HEK293 (cell line): Measurements from ENCODE around the gene PARP1.

Experiments used
- ATF2 ChIP-seq: fragments of 450-650 bp; formaldehyde crosslinking; IDR thresholded peaks from 2 replicates; pipeline ENCODE4 v1.5.1; 2016; ENCODE audit warnings: missing biosample characterization, missing genetic modification characterization, low read depth
- CTCF ChIP-seq: fragments of 450-650 bp; formaldehyde crosslinking; IDR thresholded peaks from 2 replicates; pipeline ENCODE4 v1.5.1; 2016; ENCODE audit warnings: missing biosample characterization, missing genetic modification characterization
- GLIS2 ChIP-seq: fragments of 450-650 bp; formaldehyde crosslinking; IDR thresholded peaks from 2 replicates; pipeline ENCODE4 v1.5.1; 2016; ENCODE audit warnings: missing biosample characterization, missing genetic modification characterization
- PRDM1 ChIP-seq: fragments of 450-650 bp; formaldehyde crosslinking; IDR thresholded peaks from 2 replicates; pipeline ENCODE4; 2016; ENCODE audit warnings: missing biosample characterization, missing genetic modification characterization
- ZNF10 ChIP-seq: fragments of 450-650 bp; formaldehyde crosslinking; IDR thresholded peaks from 2 replicates; pipeline ENCODE4 v1.5.1; 2017; ENCODE audit warnings: missing biosample characterization, missing genetic modification characterization
- TF ChIP-seq, protein P1 (sequence below): fragments of 450-650 bp; formaldehyde crosslinking; IDR thresholded peaks from 2 replicates; pipeline ENCODE4 v1.5.1; 2017; ENCODE audit warnings: missing biosample characterization, missing genetic modification characterization

DNA sequence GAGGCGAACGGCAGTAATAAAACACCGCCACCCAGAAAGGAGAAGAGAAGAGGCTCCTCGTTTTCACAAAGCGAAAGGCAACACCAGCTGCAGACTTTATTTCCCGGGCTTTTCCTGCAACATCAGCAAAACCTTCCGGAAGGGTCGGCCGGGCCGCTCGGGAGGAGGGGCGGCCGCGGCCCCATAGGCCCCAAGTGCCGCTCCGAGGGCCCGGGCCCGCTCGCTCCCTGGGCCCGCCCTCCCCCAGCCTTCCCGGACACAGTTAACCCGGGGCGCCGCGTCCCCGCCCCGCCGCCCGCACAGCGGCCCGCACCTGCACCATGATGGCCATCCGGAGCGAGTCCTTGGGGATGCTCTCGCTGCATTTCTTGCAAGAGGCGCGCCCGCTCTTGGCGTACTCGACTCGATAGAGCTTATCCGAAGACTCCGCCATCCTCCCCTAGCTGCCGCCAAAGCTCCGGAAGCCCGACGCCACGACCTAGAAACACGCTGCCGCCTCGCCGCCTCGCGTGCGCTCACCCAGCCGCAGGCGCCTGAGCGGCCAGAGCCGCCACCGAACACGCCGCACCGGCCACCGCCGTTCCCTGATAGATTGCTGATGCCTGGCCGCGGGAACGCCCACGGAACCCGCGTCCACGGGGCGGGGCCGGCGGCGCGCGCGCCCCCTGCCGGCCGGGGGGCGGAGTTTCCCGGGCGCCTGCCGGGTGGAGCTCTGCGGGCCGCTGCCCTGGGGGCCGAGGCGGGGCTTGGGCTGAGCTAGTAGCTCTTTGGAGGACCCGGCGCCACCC, at the start of gene PARP1:
- TF ChIP-seq CTCF (tag by site-specific recombination) (peak; percentile 74), GLIS2 (peak; percentile 79), PRDM1 (tag by site-specific recombination) (peak; percentile 98), ATF2 (no peak), ZNF10 (tag by site-specific recombination) (peak; percentile 99)
- TF ChIP-seq, protein P1, sequence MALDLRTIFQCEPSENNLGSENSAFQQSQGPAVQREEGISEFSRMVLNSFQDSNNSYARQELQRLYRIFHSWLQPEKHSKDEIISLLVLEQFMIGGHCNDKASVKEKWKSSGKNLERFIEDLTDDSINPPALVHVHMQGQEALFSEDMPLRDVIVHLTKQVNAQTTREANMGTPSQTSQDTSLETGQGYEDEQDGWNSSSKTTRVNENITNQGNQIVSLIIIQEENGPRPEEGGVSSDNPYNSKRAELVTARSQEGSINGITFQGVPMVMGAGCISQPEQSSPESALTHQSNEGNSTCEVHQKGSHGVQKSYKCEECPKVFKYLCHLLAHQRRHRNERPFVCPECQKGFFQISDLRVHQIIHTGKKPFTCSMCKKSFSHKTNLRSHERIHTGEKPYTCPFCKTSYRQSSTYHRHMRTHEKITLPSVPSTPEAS (tag by site-specific recombination) = no peak
